ENCODE measurements around the gene PLXNA4.

PLXNA4 gene

GRCh38 chr7:132106491-132106890 lies 469.8 kb downstream of the PLXNA4 start:
- in situ Hi-C loops (cut with MboI; ENCODE audit: low sequenced_read_pairs, unreplicated experiment) = no loop called here
- TF ChIP-seq, protein P1, sequence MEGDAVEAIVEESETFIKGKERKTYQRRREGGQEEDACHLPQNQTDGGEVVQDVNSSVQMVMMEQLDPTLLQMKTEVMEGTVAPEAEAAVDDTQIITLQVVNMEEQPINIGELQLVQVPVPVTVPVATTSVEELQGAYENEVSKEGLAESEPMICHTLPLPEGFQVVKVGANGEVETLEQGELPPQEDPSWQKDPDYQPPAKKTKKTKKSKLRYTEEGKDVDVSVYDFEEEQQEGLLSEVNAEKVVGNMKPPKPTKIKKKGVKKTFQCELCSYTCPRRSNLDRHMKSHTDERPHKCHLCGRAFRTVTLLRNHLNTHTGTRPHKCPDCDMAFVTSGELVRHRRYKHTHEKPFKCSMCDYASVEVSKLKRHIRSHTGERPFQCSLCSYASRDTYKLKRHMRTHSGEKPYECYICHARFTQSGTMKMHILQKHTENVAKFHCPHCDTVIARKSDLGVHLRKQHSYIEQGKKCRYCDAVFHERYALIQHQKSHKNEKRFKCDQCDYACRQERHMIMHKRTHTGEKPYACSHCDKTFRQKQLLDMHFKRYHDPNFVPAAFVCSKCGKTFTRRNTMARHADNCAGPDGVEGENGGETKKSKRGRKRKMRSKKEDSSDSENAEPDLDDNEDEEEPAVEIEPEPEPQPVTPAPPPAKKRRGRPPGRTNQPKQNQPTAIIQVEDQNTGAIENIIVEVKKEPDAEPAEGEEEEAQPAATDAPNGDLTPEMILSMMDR (IDR thresholded peaks at IDR 0.05; ENCODE audit: borderline replicate concordance, control extremely low read depth, extremely low read depth, insufficient read depth, missing control alignments) = no peak
- DNase-seq (ENCODE audit: low spot score) = no peak

- TF ChIP-seq, protein P1 (IDR thresholded peaks at IDR 0.05; ENCODE audit: borderline replicate concordance, control extremely low read depth, extremely low read depth, insufficient read depth, missing control alignments) = no peak
- in situ Hi-C loops (cut with MboI; ENCODE audit: low sequenced_read_pairs, unreplicated experiment) = no loop called here
- no peak for DNase-seq (ENCODE audit: low spot score)
These were observed 471.2 kb downstream of the PLXNA4 start for GRCh38 chr7:132105096-132105495.

GRCh38 chr7:132103718-132104117 lies 472.6 kb downstream of the PLXNA4 start:
- TF ChIP-seq, protein P1 (IDR thresholded peaks at IDR 0.05; ENCODE audit: borderline replicate concordance, control extremely low read depth, extremely low read depth, insufficient read depth, missing control alignments) = no peak
- DNase-seq (ENCODE audit: low spot score) = no peak
- in situ Hi-C loops (cut with MboI; ENCODE audit: low sequenced_read_pairs, unreplicated experiment) = no loop called here

DNA sequence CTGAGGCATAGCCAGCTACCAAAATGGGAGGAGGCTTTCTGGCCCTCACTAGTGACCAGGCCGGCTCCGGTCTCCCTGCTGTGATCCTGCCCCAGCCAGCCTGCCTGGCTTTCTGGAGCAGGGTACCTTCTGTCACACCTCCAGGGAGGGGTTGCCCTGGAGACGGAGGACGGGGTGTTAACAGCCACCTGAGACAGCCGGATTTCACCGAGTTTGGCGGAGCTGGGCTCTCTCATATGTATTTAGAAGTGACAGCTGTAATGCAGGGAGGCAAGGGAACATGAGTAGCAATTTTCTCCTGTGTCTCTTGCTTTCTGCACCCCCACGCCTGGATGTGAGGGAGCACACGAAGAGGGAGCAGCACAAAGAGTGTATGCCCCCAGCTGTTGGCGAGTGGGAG lies 473.3 kb downstream of the PLXNA4 start:
- in situ Hi-C loops (cut with MboI; ENCODE audit: low sequenced_read_pairs, unreplicated experiment) = no loop called here

DNA sequence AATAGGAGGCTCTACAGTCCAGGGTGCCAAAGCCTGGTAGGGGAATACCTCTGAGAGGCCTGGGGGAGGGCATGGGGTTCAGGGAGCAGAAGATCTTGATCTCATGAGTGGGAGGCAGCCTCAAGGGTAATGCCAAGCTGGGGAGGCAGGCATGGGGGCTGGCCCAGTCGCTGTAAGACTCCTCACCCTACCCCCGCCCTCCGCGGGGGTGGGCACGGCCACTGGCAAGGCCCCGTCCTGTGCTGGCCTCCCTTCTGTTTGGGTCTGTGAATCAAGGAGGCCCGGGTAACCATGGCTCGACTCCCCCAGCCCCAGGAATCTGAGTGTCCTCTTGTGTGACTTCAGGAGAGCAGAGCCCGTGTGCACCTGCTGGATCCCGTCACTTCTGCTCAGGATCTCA lies 473.9 kb downstream of the PLXNA4 start:
- no peak for DNase-seq (ENCODE audit: low spot score)
- in situ Hi-C loops (cut with MboI; ENCODE audit: low sequenced_read_pairs, unreplicated experiment) = no loop called here
- TF ChIP-seq, protein P1 (IDR thresholded peaks at IDR 0.05; ENCODE audit: borderline replicate concordance, control extremely low read depth, extremely low read depth, insufficient read depth, missing control alignments) = no peak

More for the DNA sequence above, 473.3 kb downstream of the PLXNA4 start:
- TF ChIP-seq, protein P1 (IDR thresholded peaks at IDR 0.05; ENCODE audit: borderline replicate concordance, control extremely low read depth, extremely low read depth, insufficient read depth, missing control alignments) = no peak
- DNase-seq (ENCODE audit: low spot score) = no peak

GRCh38 chr7:132100981-132101380 lies 475.3 kb downstream of the PLXNA4 start:
- in situ Hi-C loops (cut with MboI; ENCODE audit: low sequenced_read_pairs, unreplicated experiment) = no loop called here

More at GRCh38 chr7:132100981-132101380, 475.3 kb downstream of the PLXNA4 start:
- TF ChIP-seq, protein P1 (IDR thresholded peaks at IDR 0.05; ENCODE audit: borderline replicate concordance, control extremely low read depth, extremely low read depth, insufficient read depth, missing control alignments) = no peak
- no peak for DNase-seq (ENCODE audit: low spot score)

Data from GM13976 (cell line).